Measurements from ENCODE around the gene CDKAL1. TPM values are rescaled to one million over a fixed set of nuclear protein-coding genes. Genes with fewer than 3 reads are reported as not detected.

Gene CDKAL1
- total RNA-seq, 2 donors from 2014 or later, result 12.1 to 19.0 TPM

DNA sequence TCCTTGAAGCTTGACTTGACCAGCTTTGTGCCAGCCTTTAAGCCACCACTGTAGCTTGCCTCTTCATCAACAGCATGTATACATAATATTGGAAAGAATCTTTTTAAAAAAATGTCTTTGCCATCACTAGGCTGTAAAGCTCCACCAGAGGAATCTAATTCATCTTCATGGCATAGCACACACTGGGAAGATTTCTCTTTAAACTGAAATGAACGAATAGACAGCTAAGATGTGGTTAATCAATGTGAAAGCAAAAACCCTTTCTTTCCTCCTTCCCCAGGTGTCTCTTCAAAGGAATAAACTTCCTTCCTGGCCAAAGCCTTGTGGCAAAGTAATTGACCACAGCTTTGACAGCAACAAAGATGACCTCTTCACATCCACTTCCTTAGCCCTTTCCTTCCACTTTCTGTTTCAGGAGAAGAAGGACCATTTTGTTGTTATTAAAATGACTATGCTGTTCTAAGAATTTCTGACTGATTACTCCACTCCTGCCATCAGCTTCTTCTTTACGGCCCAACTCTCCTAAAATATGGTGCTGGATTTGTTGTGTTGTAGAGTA lies 630.6 kb downstream of the CDKAL1 start:
- Histone ChIP-seq H3K27me3 (replicated peaks; ENCODE audit: insufficient read depth) (no peaks in the 10 kb centered on the region), H3K4me1 (replicated peaks) (no peaks in the 10 kb centered on the region), H3K27ac (no peak overlapping the region), H3K9me3 (no peaks in the 10 kb centered on the region), H3K36me3 (no peaks in the 10 kb centered on the region), H3K4me3 (no peak overlapping the region)
- intact Hi-C loops (cut with DNase I), result no loop called here
- TF ChIP-seq, protein P1, sequence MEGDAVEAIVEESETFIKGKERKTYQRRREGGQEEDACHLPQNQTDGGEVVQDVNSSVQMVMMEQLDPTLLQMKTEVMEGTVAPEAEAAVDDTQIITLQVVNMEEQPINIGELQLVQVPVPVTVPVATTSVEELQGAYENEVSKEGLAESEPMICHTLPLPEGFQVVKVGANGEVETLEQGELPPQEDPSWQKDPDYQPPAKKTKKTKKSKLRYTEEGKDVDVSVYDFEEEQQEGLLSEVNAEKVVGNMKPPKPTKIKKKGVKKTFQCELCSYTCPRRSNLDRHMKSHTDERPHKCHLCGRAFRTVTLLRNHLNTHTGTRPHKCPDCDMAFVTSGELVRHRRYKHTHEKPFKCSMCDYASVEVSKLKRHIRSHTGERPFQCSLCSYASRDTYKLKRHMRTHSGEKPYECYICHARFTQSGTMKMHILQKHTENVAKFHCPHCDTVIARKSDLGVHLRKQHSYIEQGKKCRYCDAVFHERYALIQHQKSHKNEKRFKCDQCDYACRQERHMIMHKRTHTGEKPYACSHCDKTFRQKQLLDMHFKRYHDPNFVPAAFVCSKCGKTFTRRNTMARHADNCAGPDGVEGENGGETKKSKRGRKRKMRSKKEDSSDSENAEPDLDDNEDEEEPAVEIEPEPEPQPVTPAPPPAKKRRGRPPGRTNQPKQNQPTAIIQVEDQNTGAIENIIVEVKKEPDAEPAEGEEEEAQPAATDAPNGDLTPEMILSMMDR (IDR thresholded peaks at IDR 0.05), result no peak
- no peak for DNase-seq (ENCODE audit: low spot score)
- WGBS, result 76% methylated on average over 2 of the region's 2 CpGs

DNA sequence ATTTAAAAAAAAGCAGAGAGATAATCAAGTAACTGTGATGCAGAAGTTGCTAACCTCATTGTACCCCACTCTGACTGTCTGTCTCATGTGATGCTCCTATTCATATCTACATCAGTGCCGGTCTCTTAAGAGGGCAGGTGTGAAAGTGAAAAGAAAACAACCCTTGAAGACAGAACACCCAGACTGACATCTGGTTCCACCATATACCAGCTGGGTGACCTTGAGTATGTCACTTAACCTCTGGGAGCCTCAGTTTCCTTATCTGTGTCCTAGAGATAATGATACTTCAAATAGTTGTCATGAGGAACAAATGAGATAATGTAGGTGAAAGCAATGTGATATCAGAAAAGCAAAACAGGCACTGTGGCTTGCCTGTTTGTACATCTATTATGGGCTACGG lies 632.5 kb downstream of the CDKAL1 start:
- no peaks in the 10 kb centered on the region for H3K36me3 ChIP-seq
- no peaks in the 10 kb centered on the region for H3K9me3 ChIP-seq
- intact Hi-C loops (cut with DNase I), result no loop called here
- TF ChIP-seq POLR2AphosphoS5 (IDR thresholded peaks at IDR 0.05) (no peak), POLR2A (IDR thresholded peaks at IDR 0.05) (no peak)
- TF ChIP-seq, protein P1 (IDR thresholded peaks at IDR 0.05), result no peak
- no peak for DNase-seq (ENCODE audit: low spot score)
- WGBS, result 93% methylated on average over 2 of the region's 2 CpGs
- H3K4me3 ChIP-seq, result no peak overlapping the region
- H3K27ac ChIP-seq, result no peak overlapping the region
- H3K27me3 ChIP-seq (replicated peaks; ENCODE audit: insufficient read depth), result no peaks in the 10 kb centered on the region
- no peaks in the 10 kb centered on the region for H3K4me1 ChIP-seq (replicated peaks)

DNA sequence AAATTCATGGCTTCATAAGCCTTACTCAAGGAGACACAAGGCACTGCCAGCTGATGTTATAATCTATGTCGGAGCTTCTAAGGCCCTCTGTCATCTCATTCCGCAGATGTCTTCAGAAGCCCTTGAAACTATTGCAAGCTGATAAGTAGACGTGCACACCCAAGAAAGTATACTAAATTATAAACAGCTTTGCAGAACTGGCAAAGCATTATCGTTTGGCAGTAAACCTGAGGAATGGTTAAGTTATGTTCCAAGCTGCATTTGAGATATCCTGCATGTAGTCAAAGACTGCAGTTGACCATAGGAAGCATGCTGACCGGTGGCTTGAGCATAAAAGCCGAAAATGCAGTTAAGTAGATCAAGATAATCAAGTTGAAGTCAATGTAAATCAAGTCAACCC lies 633.5 kb downstream of the CDKAL1 start:
- 90% methylated on average over 6 of the region's 6 CpGs for WGBS
- Histone ChIP-seq H3K4me3 (no peak overlapping the region), H3K9me3 (no peaks in the 10 kb centered on the region), H3K4me1 (replicated peaks) (no peaks in the 10 kb centered on the region), H3K27ac (no peak overlapping the region), H3K36me3 (no peaks in the 10 kb centered on the region), H3K27me3 (replicated peaks; ENCODE audit: insufficient read depth) (no peaks in the 10 kb centered on the region)
- intact Hi-C loops (cut with DNase I), result no loop called here
- DNase-seq (ENCODE audit: low spot score), result no peak
- TF ChIP-seq, protein P1 (IDR thresholded peaks at IDR 0.05), result no peak
- TF ChIP-seq POLR2A (IDR thresholded peaks at IDR 0.05), result no peak
- no peak for TF ChIP-seq POLR2AphosphoS5 (IDR thresholded peaks at IDR 0.05)

DNA sequence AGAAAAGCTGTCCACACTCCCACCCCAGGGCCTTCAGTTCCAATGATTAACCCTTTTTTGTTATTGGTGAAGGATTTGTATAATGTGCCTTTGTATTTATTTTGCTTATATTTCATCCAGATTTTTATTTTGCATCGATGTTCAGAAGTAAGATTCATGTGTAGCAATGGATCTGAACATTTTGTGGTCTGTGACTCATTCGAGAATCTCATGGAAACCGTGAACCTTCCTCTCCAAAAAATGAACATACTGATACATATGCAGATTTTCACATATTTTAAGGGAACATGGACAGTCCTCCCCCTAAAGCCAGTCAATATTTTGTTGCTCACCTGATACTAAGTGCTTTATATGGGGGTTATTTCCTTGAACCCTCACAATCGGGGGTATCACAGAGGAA lies 637.5 kb downstream of the CDKAL1 start:
- no peak overlapping the region for H3K4me3 ChIP-seq
- H3K36me3 ChIP-seq, result no peaks in the 10 kb centered on the region
- TF ChIP-seq POLR2AphosphoS5 (IDR thresholded peaks at IDR 0.05) (no peak), POLR2A (IDR thresholded peaks at IDR 0.05) (no peak)
- TF ChIP-seq, protein P1 (IDR thresholded peaks at IDR 0.05), result no peak
- no peaks in the 10 kb centered on the region for H3K4me1 ChIP-seq (replicated peaks)
- intact Hi-C loops (cut with DNase I), result no loop called here
- no peaks in the 10 kb centered on the region for H3K9me3 ChIP-seq
- H3K27ac ChIP-seq, result no peak overlapping the region
- WGBS, result 96% methylated on average over 4 of the region's 4 CpGs
- DNase-seq (ENCODE audit: low spot score), result no peak
- no peaks in the 10 kb centered on the region for H3K27me3 ChIP-seq (replicated peaks; ENCODE audit: insufficient read depth)

DNA sequence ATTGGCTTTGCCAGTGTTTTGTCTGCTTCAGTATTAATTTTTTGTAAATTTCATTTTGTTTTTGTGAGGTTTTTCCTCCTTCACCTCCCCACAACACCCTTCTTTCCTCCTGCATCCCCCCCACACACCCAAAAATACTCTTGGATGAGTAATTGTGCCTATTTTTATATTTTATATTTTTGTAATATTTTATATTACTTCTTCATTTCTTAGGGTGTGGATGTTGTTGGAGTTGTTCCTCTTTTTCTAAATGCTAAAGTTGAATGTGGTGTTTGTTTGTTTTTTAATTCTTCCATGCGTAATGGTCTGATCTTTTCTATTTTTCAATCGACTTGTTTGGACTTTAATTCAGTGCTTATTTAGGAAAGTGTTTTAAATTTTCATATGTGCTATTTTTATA lies 638.8 kb downstream of the CDKAL1 start:
- 90% methylated on average over 2 of the region's 2 CpGs for WGBS

More for the DNA sequence above, 638.8 kb downstream of the CDKAL1 start:
- DNase-seq (ENCODE audit: low spot score), result no peak
- H3K36me3 ChIP-seq, result no peaks in the 10 kb centered on the region
- no peaks in the 10 kb centered on the region for H3K9me3 ChIP-seq
- intact Hi-C loops (cut with DNase I), result no loop called here
- H3K27me3 ChIP-seq (replicated peaks; ENCODE audit: insufficient read depth), result no peaks in the 10 kb centered on the region
- no peak overlapping the region for H3K4me3 ChIP-seq
- H3K4me1 ChIP-seq (replicated peaks), result no peaks in the 10 kb centered on the region
- H3K27ac ChIP-seq, result no peak overlapping the region
- TF ChIP-seq, protein P1 (IDR thresholded peaks at IDR 0.05), result no peak
- TF ChIP-seq POLR2A (IDR thresholded peaks at IDR 0.05) (no peak), POLR2AphosphoS5 (IDR thresholded peaks at IDR 0.05) (no peak)

Measured in prostate gland (tissue), 2 donors.